ENCODE measurements around the gene TSC22D3.
A peak's percentile ranks its signal among the peaks of the same experiment; 100 is the strongest.

TSC22D3 gene

DNA sequence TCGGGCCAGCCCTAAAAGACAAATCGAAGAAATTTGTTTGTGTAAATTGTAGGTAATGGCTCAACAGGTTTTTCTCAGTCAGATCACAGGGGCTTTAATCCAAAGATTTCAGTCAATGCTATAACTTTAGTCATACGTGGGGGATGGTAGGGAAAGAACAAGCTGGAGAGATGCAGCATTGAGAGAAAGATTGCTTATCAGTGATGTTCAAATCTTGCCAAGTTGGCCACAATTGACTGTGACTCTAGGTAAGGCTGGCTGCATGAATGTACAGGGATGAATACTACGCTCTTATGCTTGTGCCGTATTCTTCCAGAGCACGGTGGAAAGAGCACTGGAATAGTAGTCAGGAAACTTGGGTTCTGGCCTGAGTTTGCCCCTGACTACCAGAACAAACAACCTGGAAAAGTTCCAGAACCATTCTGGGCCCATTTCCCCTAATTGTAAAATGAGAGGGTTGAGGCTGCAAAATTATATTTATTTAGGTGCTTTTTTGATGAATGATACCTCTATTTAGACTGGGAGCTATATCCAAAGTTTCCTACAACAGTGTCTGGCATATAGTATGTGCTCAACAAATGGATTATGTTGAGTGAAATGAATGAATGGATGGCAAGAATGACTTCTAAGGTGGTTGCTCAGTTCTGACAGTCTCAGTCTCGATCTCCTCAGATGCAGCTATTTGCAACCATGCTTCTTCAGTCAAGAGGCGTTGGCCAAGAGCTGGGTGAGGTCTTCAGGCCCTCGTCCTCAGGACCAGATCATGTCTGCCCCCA lies 44.4 kb downstream of the TSC22D3 start:
- DNase-seq (ENCODE audit: low spot score), result no peak

- no peak for DNase-seq (ENCODE audit: low spot score)
These were observed 45.3 kb downstream of the TSC22D3 start for GRCh38 chrX:107730298-107730655.

- DNase-seq (ENCODE audit: low spot score), result no peak
These were observed 45.9 kb downstream of the TSC22D3 start for GRCh38 chrX:107729558-107730297.

GRCh38 chrX:107728371-107729099 lies 47.1 kb downstream of the TSC22D3 start:
- no peak for DNase-seq (ENCODE audit: low spot score)

- DNase-seq (ENCODE audit: low spot score), result no peak
These were observed 48.6 kb downstream of the TSC22D3 start for GRCh38 chrX:107726816-107727534.

DNA sequence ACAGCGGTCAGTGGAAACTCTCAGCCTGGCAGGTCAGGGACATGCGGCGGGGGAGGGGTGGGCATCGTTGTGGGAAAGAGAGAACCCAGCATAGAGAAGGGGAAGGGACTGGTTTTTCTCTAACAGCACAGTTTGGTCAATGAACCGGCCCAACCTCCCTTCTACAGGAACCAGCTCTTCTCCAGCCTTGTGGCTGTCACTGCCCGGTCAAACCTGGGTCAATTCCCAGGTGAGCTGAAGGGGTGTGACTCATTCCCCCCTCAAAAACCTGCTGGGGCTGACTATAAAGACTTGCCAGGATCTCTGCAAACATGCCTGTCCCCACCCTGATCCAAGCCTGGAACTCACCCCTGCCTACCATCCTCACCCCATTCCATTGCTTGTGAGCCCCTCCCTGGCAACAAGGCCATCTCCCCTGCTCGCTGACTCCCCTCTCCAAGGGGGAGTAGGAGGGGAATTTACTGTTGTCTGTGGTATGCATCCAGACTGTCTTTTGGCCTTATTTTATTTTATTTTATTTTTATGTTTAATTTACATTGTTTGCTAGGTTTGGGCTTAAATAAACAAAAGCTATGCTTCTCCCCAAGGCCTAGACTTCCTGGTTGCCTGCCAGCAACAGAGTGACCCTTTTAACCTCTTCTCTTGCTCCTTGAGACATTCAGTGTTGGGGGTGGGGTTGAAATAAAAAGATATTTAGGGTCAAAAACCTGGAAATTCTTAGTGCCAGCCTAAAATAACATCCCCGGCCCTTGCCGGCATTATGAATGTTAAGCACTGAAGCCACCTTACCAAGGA lies 49.6 kb downstream of the TSC22D3 start:
- DNase-seq (ENCODE audit: low spot score), result no peak

GRCh38 chrX:107724653-107725052 lies 50.9 kb downstream of the TSC22D3 start:
- DNase-seq (ENCODE audit: low spot score), result no peak

- DNase-seq (ENCODE audit: low spot score), result no peak
These were observed 52.1 kb downstream of the TSC22D3 start for GRCh38 chrX:107723511-107723910.

GRCh38 chrX:107721966-107722707 lies 53.5 kb downstream of the TSC22D3 start:
- no peak for DNase-seq (ENCODE audit: low spot score)

DNA sequence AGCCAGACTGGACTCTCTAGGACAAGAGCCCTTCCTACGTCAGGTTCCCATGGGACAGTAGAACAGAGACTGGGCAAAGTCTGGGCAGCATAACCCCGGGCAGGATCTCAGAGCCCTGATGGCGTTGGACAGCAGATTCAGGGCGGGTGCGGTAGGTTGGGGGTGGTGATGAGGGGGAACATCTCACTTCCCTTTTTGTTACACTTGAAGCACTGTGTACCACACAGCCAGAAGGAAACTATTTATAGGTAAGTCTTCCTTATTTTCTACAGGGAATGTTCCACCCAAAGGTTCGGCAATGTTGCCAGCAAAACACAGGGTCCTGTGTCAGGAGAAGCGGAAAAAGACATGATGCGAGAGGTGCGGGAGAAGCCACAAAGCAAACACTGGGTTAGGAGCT lies 54.3 kb downstream of the TSC22D3 start:
- DNase-seq (ENCODE audit: low spot score), result no peak

DNA sequence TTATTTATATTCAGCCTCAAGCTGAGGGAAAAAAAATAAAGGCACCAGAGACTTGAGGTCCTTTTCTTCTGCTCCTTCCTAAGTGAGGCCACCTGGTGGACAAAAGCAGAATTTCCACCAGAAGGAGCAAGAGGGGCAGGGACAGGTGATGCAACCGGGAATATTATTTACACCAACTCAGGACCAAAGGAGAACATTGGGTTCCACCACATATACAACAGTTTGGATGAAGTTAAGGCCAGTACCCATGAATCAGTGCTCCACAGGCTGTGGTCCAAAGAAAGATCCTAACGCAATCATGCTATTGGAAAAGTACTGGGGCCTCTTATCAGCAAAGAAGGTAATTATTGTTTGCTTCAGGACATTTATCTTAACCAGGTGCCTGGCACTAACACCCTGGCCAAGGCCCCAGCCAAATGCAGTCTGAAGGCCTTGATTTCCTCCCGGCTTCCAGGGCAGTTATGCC lies 57.4 kb downstream of the TSC22D3 start:
- peak; percentile 77 for DNase-seq (ENCODE audit: low spot score)

DNA sequence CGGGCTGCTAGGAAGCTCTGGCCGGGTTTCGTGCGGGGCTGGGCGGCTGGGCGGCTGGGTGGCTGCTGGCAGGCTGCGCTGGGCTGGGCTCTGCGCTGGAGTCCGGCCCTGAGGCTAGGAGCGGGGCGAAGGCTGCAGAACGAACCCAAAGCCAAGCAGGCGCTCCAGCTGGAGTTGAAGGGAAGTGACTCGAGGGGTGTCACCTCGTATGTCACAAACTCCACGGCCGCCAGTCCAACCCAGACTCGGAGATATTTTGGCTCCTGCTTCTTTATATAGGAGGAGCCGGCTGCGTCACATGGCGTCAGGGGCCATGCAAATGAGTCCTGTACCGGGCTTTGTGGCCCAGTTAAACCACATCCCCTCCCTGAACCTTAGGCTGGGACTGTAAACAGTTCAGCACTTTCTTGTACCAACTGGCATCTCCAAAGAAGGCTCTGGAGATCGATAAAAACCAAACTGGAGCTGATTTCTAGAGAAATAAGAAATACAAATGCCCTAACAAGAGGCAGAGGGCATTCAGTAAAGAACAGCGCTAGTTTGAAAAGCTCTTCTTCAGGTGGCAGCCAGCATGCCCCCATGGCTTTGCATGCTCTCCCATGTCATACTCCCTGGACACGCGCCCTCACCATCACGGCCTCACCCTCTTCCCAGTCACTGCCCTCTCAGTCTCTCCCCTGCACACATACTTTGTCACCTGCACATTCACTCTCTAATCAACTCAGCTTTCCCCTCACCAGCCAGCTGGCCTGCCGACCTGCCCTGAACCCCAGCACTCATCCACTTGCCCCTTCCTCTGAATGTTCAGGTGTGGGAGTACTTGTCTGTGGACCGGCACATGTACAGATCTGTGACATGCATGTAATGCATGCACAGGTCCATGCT lies 58.5 kb downstream of the TSC22D3 start:
- peak; percentile 95 for DNase-seq (ENCODE audit: low spot score)

- DNase-seq (ENCODE audit: low spot score), result peak; percentile 18
These were observed 59.4 kb downstream of the TSC22D3 start for GRCh38 chrX:107716118-107716684.

DNA sequence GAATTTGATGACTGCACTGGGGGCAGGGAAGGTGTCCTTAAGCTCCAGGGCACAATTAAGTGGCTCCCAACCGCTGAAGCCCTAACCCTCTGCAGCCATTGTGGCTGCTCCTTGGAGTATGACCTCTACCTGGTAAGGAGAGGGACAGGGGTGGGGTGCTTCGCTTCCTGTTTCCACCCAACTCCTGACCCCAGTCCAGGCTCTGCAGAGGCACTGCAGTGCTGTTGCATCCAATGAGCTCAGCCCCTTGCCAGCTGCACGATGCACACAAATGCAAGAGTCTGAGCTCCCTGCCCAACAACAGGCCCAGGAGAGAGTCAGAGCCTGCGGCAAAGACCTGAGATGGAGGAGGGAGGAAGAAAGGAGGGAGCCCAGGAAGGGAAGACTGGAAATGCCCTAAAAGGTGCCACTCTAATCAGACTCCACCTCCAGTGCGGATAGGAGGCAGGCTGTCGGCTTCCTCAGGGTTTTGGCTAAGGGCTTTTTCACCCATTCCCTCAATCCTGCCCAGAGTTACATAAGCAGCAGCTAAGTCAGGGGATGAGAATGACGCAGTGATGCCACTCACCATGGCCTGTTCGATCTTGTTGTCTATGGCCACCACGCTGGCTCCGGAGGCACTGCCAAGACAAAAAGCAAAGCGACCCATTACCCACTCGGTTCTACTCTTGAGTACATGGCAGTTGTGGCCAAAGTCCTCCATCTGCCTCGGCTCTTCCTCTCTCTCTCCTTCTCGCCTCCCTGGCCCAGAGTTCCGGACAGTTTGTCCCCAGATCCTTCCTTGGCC lies 60.1 kb downstream of the TSC22D3 start:
- peak; percentile 17 for DNase-seq (ENCODE audit: low spot score)

- DNase-seq (ENCODE audit: low spot score), result peak; percentile 22
These were observed 61.2 kb downstream of the TSC22D3 start for GRCh38 chrX:107714206-107714891.

- DNase-seq (ENCODE audit: low spot score), result peak; percentile 19
These were observed 61.9 kb downstream of the TSC22D3 start for GRCh38 chrX:107713543-107714205.

- no peak for DNase-seq (ENCODE audit: low spot score)
These were observed 62.4 kb downstream of the TSC22D3 start for GRCh38 chrX:107713203-107713542.

Measured in CD4-positive, alpha-beta T cell treated with Interleukin-2 at 100 ng/mL for 4 hours (primary cell).